ENCODE data around the gene TMEM212. TPM values are rescaled to one million over a fixed set of nuclear protein-coding genes. Genes with fewer than 3 reads are reported as not detected.

TMEM212 gene
- total RNA-seq = not detected in 2 replicates

GRCh38 chr3:171842864-171843518 lies at the start of gene TMEM212:
Gene TMEM212, plus strand, starts transcription at chr3:171843349. Its CDS starts 35 bp downstream, at chr3:171843384.

GRCh38 chr3:171809861-171810628 lies 33.1 kb upstream of the TMEM212 start, which contains the start of gene PLD1:
Gene PLD1, minus strand, starts transcription at chr3:171810483. Its CDS starts 72,432 bp downstream, at chr3:171738051.

Other genes with a start within 250 kb of the TMEM212 start
- 11.1 and 23.0 TPM in 2 replicates for gene PLD1, start 32.9 kb upstream of the TMEM212 start, total RNA-seq
- 33.9 and 61.2 TPM in 2 replicates for gene FNDC3B, start 196.2 kb downstream of the TMEM212 start, total RNA-seq

Data from tracheal epithelial cell (primary cell).